ENCODE results near the gene MAD2L2.

MAD2L2 gene

GRCh38 chr1:11626551-11626950 is 54.4 kb downstream of the MAD2L2 start:
- DNase-seq: no peak

All from T-helper 1 cell (primary cell).